Activated CD8-positive, alpha-beta memory T cell treated with anti-CD3 and anti-CD28 coated beads, Interleukin-2, amount 50 U/mL, for 1 hour (primary cell): Measurements from ENCODE around the gene TBCK.

Source experiments
- DNase-seq: peaks from one replicate; pipeline ENCODE4 v3.0.0-alpha.2; 2020; ENCODE audit errors: extremely low read depth

Gene TBCK

GRCh38 chr4:106286611-106287010, 29.4 kb downstream of the TBCK start:
- no peak for DNase-seq

DNA sequence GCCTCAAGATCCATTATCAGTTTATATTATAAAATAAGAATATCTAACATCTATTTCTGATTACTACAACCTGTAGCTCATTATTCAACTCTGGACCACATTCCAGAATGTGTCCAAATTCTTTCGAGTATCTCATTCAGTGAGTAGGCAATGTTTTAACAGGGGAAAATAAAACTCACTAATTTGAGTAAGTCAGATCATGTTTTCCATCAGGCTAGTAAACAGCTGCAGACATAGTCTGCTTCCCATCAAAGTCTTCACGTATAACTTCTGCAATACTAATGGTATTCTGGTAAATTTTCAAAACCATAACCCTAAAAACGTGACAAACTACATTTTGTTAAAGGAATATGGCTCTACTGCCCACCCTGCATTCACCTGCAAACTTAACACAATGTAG, 31.8 kb downstream of the TBCK start:
- DNase-seq = no peak

DNA sequence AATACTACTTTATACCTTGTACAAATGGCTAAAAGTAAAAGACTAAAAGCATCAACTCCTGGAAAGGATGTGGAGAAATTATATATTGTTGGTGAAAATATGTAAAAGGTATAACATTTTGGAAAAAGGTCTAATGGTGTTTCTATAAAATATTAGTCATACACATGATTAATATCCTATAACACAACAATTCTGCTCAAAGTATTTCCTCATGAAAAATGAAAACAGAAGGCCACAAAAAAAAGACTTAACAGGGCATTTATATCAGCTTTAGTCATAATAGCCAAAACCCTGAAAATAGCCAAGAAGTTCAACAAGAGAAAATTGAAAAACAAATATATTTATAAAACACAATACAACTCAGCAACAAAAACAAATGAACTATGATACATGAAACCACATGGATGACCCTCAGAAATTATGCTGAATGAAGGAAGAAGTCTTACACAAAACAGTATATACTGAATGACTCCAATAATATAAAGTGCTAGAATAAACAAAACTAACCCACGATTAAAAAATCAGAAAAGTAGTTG, 38.8 kb downstream of the TBCK start:
- DNase-seq = no peak

DNA sequence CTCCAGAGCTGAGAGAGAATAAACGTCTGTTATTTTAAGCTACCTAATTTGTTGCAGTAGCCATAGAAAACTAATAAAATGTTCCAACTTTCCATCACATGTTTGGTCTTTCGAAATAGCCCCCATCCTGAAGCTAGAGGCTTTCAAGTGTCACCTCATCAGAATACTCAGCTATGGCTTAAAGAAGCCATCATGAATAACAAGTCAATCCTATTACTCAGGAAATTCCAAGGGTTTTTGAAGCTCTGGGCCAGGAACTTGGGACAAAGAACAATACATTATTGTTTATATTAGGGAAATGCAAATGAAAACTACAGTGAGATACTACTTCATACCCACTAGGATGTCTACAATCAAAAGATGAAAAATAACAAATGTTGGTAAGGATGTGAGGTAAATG, 42.2 kb downstream of the TBCK start:
- DNase-seq = no peak

DNA sequence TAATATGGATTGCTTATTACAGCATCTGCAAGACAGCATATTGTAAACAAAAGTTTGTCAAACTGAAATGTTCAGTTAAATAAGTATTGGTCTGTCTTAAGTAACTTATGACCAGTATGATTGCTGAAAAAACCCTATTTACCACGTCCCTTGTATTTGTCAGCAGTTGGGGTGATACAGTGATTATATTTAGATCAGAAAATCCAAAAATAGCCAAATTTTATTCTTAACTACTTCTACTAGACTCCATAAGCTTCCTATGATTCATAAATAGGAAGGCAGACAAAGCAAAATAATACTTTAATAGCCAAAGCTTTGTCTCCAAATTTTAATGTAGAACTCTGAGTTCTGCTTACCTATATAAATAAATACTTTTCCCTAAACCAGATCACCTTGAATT, 45.3 kb downstream of the TBCK start:
- DNase-seq = no peak

DNA sequence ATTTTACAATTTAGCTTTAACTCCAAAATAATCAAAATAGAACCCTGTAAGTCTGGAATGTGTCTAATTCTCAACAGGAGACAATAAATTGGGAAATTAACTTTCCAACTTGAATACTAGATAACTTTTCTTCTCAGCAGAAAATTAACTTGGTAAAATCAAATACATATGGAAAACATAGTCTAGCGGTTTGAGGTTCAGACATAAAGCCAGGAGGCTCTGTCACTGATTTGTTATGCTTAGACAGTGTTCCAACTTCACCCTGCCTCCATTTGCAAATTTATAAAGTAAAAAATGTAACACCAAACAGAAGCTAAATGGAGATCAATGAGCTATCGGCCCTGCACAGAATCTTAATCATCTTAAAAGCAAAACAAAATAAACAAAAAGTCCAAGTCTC, 46.3 kb downstream of the TBCK start:
- DNase-seq = no peak

GRCh38 chr4:106268786-106269185, 47.2 kb downstream of the TBCK start:
- no peak for DNase-seq

GRCh38 chr4:106266201-106266600, 49.8 kb downstream of the TBCK start:
- no peak for DNase-seq

GRCh38 chr4:106264331-106264728, 51.7 kb downstream of the TBCK start:
- no peak for DNase-seq

DNA sequence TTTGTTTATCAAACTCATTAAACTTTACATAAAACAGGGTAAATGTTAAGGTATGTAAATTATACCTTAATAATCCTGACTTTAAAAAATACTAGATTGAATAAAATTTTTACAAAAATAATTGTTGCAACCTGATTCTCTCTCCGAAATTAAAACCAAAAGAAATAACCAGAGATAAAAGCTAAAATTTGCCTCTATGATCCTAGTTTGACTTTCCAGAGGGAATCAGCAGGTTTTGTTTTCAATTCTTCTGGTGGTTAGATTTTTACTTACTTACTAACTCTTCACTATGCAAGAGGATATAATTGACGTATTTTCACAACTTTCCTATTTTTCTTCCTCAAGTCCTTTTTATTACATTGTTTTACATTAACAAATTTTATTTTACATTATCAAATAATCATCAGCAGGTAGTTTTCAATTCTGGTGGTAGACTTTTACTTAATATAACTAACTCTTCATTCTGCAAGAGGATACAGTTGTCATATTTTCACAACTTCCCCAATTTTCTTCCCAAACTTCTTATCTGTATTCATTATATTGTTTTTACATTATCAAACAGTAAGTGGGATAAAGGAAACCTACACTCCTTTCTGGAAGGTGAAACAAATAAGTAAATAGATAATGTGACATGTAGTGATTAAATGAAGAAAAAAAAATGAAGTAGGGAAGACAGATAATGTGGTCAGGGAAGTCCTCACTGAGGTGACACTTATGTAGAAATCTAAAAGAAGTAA, 52.2 kb downstream of the TBCK start:
- DNase-seq = no peak

GRCh38 chr4:106261980-106262379, 54.0 kb downstream of the TBCK start:
- DNase-seq = no peak

GRCh38 chr4:106258145-106259045, 57.6 kb downstream of the TBCK start:
- DNase-seq = no peak

DNA sequence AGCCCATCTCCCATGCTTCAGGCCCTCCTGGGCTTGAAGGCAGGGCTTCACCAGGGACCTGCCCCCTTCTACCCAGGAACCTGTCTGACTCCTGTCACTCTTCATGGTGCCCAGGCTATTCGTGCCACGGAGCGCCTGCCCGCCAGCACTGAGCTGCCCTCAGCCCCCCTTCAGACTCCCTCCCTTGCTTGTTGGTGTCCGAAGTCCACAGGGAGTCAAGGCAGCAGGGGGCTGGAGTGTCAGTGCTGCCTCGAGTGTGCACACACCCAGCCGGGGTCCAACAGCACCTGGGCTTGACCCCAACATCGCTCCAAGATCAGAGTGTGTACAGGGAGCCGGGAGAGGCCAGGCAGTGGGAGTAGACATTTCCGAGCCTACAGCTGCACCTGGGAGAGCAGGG, 59.8 kb downstream of the TBCK start:
- no peak for DNase-seq

GRCh38 chr4:106255195-106255594, 60.8 kb downstream of the TBCK start:
- no peak for DNase-seq

DNA sequence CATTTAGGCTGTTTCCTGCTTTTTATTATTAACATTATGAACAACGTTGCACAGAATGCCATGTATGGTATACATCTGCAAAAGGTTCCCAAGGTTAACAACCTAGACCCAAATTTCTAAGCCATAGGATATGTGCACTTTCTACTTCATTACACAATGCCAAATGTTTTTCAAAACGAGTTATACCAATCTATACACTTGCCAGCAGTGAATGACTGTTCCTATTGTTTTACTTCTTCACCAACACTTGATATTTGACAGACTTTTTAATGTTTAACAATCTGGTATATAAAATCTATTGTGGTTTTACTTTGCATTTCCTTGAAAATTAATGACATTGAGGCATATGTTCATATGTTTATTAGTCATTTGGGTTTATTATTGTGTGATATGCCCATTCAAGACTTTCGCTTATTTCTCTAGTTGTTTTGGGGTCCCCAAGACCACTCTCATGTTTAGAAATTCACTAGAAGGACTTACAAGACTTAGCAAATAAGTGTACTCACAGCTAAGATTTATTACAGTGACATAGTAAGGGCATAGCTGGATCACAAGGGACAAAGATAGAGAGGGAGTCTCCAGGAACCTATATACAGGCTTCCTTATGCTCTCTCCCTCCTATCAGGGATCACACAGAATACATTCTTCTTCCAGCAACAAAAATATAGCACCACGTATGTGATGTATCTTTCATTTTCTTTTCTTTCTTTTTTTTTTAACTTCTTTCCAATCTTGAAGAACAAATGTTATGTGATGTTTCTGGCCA, 62.5 kb downstream of the TBCK start:
- no peak for DNase-seq

- no peak for DNase-seq
Observed at GRCh38 chr4:106247600-106247999, 68.4 kb downstream of the TBCK start.

GRCh38 chr4:106246441-106246840, 69.6 kb downstream of the TBCK start:
- DNase-seq = no peak

DNA sequence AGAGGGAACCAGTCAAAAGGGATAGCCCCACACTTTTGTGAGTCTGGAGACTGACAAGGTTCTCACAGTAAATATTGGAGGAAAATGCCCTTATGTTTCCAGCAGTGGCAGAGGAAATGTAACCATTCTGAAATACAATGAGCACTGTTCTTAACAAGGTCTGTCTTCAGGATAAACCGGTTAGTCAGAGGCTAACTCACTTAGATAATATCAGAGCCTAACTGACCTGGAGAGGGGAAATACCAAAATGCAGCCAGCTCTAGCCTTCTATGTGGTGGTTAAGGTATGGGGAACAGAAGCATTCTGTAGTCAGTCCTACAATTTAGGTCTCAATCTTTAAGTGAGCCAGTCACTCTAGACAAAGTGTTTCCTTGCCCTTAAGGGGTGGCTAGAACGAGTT, 70.8 kb downstream of the TBCK start:
- no peak for DNase-seq

DNA sequence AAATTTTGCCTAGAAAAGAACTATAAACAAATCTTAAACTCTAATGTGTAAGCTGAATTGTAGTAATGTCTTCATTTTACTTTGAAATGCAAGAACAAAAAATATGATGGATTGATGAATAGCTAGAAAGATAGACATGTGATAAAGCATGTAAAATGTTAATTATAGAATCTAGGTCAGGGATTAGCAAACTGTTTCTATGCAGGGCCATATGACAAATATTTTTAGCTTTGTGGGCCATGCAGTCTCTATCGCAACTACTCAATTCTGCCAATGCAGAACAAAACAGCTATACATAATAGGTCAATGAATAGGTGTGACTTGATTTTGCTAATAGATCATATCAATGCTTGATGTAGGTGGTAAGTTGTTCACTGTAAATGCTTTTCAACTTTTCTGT, 75.3 kb downstream of the TBCK start:
- DNase-seq = no peak

DNA sequence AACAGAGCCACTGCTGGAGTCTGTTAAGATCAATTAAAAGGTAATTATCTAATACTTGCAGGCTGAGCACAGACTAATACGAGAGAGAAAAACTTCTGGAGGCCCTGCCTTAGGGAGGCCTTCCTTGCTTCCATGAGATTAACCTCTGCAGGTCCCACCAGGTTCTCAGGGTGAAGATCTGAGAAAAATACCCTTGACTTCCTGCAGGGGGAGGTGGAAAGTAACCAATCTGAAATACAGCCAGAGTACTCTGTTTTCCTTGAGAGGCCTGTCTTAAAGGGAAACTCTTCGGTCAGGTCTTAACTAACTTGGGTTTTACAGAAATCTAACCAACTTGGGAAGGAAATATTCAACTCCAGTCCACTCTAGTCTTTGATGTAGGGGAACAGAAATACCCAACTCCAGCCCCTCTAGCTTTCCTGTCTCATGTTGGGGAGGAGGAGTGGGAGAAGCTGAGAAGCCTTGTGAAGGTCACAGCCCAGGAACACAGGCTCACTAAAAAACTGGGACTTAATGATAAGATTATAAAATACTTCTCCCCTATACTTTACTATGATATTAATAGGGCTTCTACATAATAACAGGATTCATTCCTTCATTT, 77.1 kb downstream of the TBCK start:
- no peak for DNase-seq

GRCh38 chr4:106231931-106232330, 84.1 kb downstream of the TBCK start:
- DNase-seq = no peak

GRCh38 chr4:106222548-106222947, 93.5 kb downstream of the TBCK start:
- no peak for DNase-seq
